ENCODE results near the gene UPK1A.
"Not testable (repeated sequence)": the region's sequence is repeated elsewhere in the genome, so short reads cannot be mapped to it uniquely, and the experiment has no call there.

Gene UPK1A

GRCh38 chr19:35673121-35673804 is 6.9 kb downstream of the UPK1A start:
- TF ChIP-seq CTCF (IDR thresholded peaks at IDR 0.05; ENCODE audit: control insufficient read depth, insufficient read depth, low read depth, low read length, missing control alignments), result no peak
- peak; percentile 5 for DNase-seq (ENCODE audit: low read depth)
- peak overlapping the region; percentile 48 for H3K4me3 ChIP-seq (ENCODE audit: control insufficient read depth, low read depth, low read length)

- no peak for DNase-seq (ENCODE audit: low read depth)
- no peak overlapping the region for H3K4me3 ChIP-seq (ENCODE audit: control insufficient read depth, low read depth, low read length)
- no peak for TF ChIP-seq CTCF (IDR thresholded peaks at IDR 0.05; ENCODE audit: control insufficient read depth, insufficient read depth, low read depth, low read length, missing control alignments)
These were observed 9.3 kb downstream of the UPK1A start for GRCh38 chr19:35675589-35676140.

GRCh38 chr19:35689836-35690235 is 23.5 kb downstream of the UPK1A start:
- no peak for DNase-seq (ENCODE audit: low read depth)
- no peak overlapping the region for H3K4me3 ChIP-seq (ENCODE audit: control insufficient read depth, low read depth, low read length)
- no peak for TF ChIP-seq CTCF (IDR thresholded peaks at IDR 0.05; ENCODE audit: control insufficient read depth, insufficient read depth, low read depth, low read length, missing control alignments)

GRCh38 chr19:35691106-35691505 is 24.8 kb downstream of the UPK1A start:
- DNase-seq (ENCODE audit: low read depth); H3K4me3 ChIP-seq (ENCODE audit: control insufficient read depth, low read depth, low read length): not testable (repeated sequence)

- TF ChIP-seq CTCF (IDR thresholded peaks at IDR 0.05; ENCODE audit: control insufficient read depth, insufficient read depth, low read depth, low read length, missing control alignments), result no peak
- H3K4me3 ChIP-seq (ENCODE audit: control insufficient read depth, low read depth, low read length), result no peak overlapping the region
- no peak for DNase-seq (ENCODE audit: low read depth)
These were observed 25.7 kb downstream of the UPK1A start for GRCh38 chr19:35692010-35692409.

- no peak overlapping the region for H3K4me3 ChIP-seq (ENCODE audit: control insufficient read depth, low read depth, low read length)
- no peak for TF ChIP-seq CTCF (IDR thresholded peaks at IDR 0.05; ENCODE audit: control insufficient read depth, insufficient read depth, low read depth, low read length, missing control alignments)
- DNase-seq (ENCODE audit: low read depth), result no peak
These were observed 27.1 kb downstream of the UPK1A start for GRCh38 chr19:35693422-35693821.

GRCh38 chr19:35693835-35694599 is 27.7 kb downstream of the UPK1A start:
- DNase-seq (ENCODE audit: low read depth), result no peak
- TF ChIP-seq CTCF (IDR thresholded peaks at IDR 0.05; ENCODE audit: control insufficient read depth, insufficient read depth, low read depth, low read length, missing control alignments), result peak; percentile 98
- no peak overlapping the region for H3K4me3 ChIP-seq (ENCODE audit: control insufficient read depth, low read depth, low read length)

Measured in AG09309 (cell line).